HG03439 (cell line): ENCODE results near the gene DNAJB9.

Source experiments
- ATAC-seq: cut with Tn5 transposase; IDR thresholded peaks from one replicate; pipeline ENCODE4 v1.9.1; 2021; ENCODE audit warnings: mild to moderate bottlenecking, moderate library complexity; ENCODE audit not compliant: unreplicated experiment

DNAJB9 gene

GRCh38 chr7:108604307-108605077 lies 34.8 kb downstream of the DNAJB9 start:
- no peak for ATAC-seq

GRCh38 chr7:108605559-108606201 lies 36.0 kb downstream of the DNAJB9 start:
- ATAC-seq, result no peak

DNA sequence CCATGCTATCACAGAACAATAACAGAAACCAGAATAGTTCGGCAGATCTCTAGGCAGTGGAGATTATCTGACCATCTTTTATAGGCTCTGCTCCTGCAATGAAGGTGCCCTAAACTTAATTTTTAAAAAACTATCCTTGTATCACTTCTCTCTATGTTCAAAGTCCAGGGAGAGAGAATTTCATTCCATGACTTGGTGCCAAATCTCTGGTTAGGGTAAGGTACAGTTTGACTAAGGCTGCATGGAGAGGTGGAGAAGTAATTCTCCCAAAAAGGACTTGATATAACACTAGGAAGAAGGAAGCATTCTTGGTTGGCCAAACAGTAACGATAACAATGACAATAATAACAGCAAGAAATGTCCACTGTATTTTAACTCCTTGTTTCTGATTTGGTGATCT lies 40.0 kb downstream of the DNAJB9 start:
- no peak for ATAC-seq

- no peak for ATAC-seq
Observed at GRCh38 chr7:108611268-108611667, 41.6 kb downstream of the DNAJB9 start.

DNA sequence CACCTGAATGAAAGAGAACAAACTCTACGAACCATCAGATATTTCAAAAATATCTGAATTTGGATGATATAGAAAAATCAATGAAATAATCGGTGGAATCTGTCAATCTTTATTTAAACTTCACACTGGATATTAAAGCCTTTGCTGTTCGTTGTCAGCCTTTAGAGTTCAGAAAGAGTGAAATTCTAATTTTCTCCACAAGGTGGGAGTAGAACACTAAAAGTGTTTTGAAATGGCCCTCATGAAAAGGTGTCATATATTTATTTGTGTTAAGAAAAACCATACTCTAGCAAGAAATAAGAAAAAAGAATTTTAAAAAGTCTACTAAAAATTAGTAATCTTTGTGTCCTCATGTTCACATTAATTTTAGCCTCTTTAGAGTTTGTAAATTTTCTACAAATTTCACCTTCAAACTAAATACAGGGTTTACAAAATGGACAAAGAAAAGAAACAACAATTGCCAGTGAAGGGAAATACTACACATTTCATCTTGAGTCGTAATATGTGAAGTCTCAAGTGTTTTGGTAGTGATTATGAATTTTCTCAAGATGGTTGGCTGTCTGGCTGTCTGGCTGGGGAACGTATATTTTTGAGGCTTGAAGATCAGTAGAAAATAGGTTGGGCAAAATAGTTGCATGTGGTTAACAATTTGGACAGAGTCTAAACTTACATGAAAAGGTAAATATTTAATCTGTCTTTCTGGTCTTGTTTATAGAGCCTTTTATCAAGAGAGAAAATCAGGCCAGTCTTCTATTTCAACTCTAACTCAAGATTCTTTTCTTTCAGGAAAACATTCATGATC lies 43.7 kb downstream of the DNAJB9 start:
- peak; percentile 65 for ATAC-seq

DNA sequence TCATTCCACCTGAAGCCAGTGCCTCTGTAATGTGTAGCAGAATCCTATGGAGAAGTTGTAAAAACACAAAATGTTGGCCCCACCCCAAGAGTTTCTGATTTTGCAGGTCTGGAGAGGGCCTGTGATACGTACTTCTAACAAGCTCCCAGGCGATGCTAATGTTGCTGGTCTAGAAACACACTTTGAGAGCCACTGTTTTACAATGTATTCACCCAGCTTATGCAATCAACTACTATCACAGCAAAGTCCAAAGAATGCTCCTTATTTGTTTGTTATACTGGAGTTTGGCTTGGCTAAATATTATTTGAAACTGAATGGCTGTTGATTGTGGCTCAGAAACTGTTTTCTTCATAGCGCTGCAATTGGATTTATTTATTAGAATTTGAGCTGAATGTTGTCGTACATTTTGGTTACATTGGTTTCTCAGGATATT lies 44.3 kb downstream of the DNAJB9 start:
- ATAC-seq, result no peak

- no peak for ATAC-seq
Observed at GRCh38 chr7:108614896-108615295, 45.2 kb downstream of the DNAJB9 start.

DNA sequence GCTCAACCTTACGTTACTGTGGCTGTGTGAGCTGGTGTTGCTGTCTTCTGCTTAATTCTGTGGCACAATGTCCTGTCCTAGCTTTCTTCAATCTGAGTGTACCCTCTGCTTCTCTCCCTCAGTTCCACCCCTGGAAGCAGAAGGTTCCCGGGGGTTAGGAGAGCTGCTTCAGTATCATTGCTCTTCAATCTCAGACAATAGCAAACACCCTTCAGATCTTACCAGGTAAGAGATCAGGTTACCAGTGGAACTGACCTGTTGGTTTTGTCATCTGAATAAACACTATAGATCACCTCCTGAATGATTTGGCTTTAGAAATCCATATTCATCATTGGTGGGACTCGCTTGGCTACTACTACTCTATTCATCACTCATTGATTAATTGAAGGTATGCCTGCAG lies 48.4 kb downstream of the DNAJB9 start:
- no peak for ATAC-seq

DNA sequence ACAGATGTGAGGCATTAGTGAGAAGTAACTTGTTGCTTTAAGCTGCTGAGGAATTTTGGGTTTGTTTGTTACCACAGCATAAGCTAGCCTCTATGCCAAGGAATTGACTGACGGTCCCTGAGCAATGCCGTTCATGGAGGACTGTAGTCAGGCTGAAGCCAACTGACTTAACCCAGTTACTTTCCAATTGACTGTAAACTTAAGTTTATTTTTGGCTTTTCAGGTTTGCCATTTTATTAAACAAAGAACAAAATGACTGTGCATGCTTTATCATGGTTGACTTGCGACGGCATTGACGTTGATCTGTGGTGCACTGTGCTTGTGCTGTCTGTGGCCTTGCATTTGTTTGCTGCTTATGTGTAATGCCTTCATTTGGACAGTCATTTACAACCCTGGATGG lies 53.5 kb downstream of the DNAJB9 start:
- peak; percentile 88 for ATAC-seq
